B cell (primary cell): Measurements from ENCODE around the gene GFPT2. TPM values are rescaled to one million over a fixed set of nuclear protein-coding genes. Genes with fewer than 3 reads are reported as not detected.

Experiments
- ATAC-seq: fragments of 200-7000 bp; cut with Tn5 transposase; one replicate; pipeline ENCODE4 v1.10.0; 2021; ENCODE audit warnings: low read depth, mild to moderate bottlenecking, moderate number of reproducible peaks, moderate library complexity
- CTCF ChIA-PET: fragments of 350-600 bp; sonication (Branson Sonifier 250); formaldehyde crosslinking; loops from one replicate; lab custom pipeline; 2021; ENCODE audit warnings: antibody characterized with exemption, inconsistent platforms; lab: Charles Lee
- POLR2A ChIA-PET: fragments of 350-600 bp; sonication (Branson Sonifier 250); formaldehyde crosslinking; loops from one replicate; lab custom pipeline; 2021; ENCODE audit warnings: antibody characterized with exemption; lab: Charles Lee
- DNase-seq: peaks from one replicate; pipeline ENCODE4 v3.0.0; 2013
- H2AFZ ChIP-seq: 2 replicates; pipeline ENCODE4 v1.6.1; 2012; ENCODE audit warnings: mild to moderate bottlenecking, low read depth, low read length; ENCODE audit not compliant: insufficient read depth, poor library complexity, severe bottlenecking
- H3K27ac ChIP-seq, 2 donors: 1 replicate in 1 of 2; 2 replicates in 1 of 2; pipeline ENCODE4 v1.5.1; 2012 to 2013; ENCODE audit warnings: low read length in 2 of 2, mild to moderate bottlenecking in 2 of 2, moderate library complexity in 1 of 2
- H3K27me3 ChIP-seq, 4 experiments: fragments of 200-600 bp in 1 of 4; sonication (generic) in 1 of 4; replicated peaks in 1 of 4; 1 replicate in 2 of 4; 2 replicates in 2 of 4; pipeline versions ENCODE4 v1.6.1 to v1.7.0; 2013 to 2016; ENCODE audit warnings: low read length in 3 of 4, mild to moderate bottlenecking in 2 of 4, mixed read lengths in 1 of 4, moderate library complexity in 1 of 4; ENCODE audit not compliant: insufficient read depth in 4 of 4, control insufficient read depth in 3 of 4; ENCODE audit errors: control extremely low read depth in 1 of 4
- H3K36me3 ChIP-seq, 2 experiments: replicated peaks in 1 of 2; 1 replicate in 1 of 2; 2 replicates in 1 of 2; pipeline versions ENCODE4 v1.6.1 to v1.7.1; 2013; ENCODE audit warnings: low read length in 1 of 2; ENCODE audit not compliant: insufficient read depth in 2 of 2, control insufficient read depth in 1 of 2; ENCODE audit errors: control extremely low read depth in 1 of 2, extremely low read depth in 1 of 2
- H3K4me1 ChIP-seq, 2 donors: fragments of 200-600 bp in 1 of 2; sonication (generic) in 1 of 2; 1 replicate in 1 of 2; 2 replicates in 1 of 2; pipeline versions ENCODE4 v1.5.1 to v1.6.1; 2013 to 2017; ENCODE audit warnings: low read length in 2 of 2; ENCODE audit not compliant: control insufficient read depth in 2 of 2, insufficient read depth in 2 of 2
- H3K4me2 ChIP-seq: replicated peaks from 2 replicates; pipeline ENCODE3; 2012; ENCODE audit warnings: mild to moderate bottlenecking, low read depth, low read length; ENCODE audit not compliant: poor library complexity, severe bottlenecking
- H3K4me3 ChIP-seq, 5 experiments: fragments of 200-600 bp in 1 of 5; sonication (generic) in 1 of 5; 1 replicate in 3 of 5; 2 replicates in 2 of 5; pipeline versions ENCODE4 v1.5.1 to v1.7.0; 2011 to 2016; ENCODE audit warnings: low read length in 4 of 5, mild to moderate bottlenecking in 4 of 5, low read depth in 2 of 5, control low read depth in 1 of 5, moderate library complexity in 1 of 5; ENCODE audit not compliant: insufficient read depth in 1 of 5; ENCODE audit errors: control extremely low read depth in 1 of 5, extremely low read depth in 1 of 5
- H3K79me2 ChIP-seq: fragments of 200-600 bp; sonication (generic); one replicate; pipeline ENCODE4 v1.6.0; 2016; ENCODE audit warnings: low read length; ENCODE audit not compliant: control insufficient read depth, insufficient read depth
- H3K9ac ChIP-seq: fragments of 200-600 bp; sonication (generic); 2 replicates; pipeline ENCODE4 v1.6.1; 2017; ENCODE audit warnings: mild to moderate bottlenecking, low read length, moderate library complexity
- H3K9me3 ChIP-seq, 3 donors: one replicate each; pipeline versions ENCODE4 v1.6.1 to v1.7.1; 2013; ENCODE audit warnings: low read length in 2 of 3; ENCODE audit not compliant: control insufficient read depth in 2 of 3, insufficient read depth in 1 of 3; ENCODE audit errors: control extremely low read depth in 1 of 3
- H4K20me1 ChIP-seq: 2 replicates; pipeline ENCODE4 v1.6.0; 2012; ENCODE audit warnings: mild to moderate bottlenecking, low read length; ENCODE audit not compliant: insufficient read depth, control insufficient read depth, poor library complexity, severe bottlenecking
- H3K27ac Mint-ChIP-seq: one replicate; pipeline ENCODE4 v1.8.0; 2021; ENCODE audit warnings: mixed read lengths
- H3K27me3 Mint-ChIP-seq: one replicate; pipeline ENCODE4 v1.8.0; 2021; ENCODE audit warnings: mixed read lengths
- H3K4me1 Mint-ChIP-seq: one replicate; pipeline ENCODE4 v1.8.0; 2021; ENCODE audit warnings: mixed read lengths
- H3K4me3 Mint-ChIP-seq: one replicate; pipeline ENCODE4 v1.8.0; 2021; ENCODE audit warnings: mixed read lengths
- H3K9me3 Mint-ChIP-seq: one replicate; pipeline ENCODE4 v1.8.0; 2022; ENCODE audit warnings: mixed read lengths; ENCODE audit not compliant: insufficient read depth
- EZH2 ChIP-seq: IDR thresholded peaks from 2 replicates; pipeline ENCODE4 v1.6.1; 2012; ENCODE audit warnings: borderline replicate concordance, low read depth, mild to moderate bottlenecking, moderate library complexity, low read length; ENCODE audit not compliant: insufficient read depth, poor library complexity, severe bottlenecking
- WGBS: methylation state at CpG from one replicate; pipeline ENCODE4 v1.1.5; 2013; ENCODE audit warnings: missing lambda C conversion rate; ENCODE audit not compliant: insufficient coverage; 5-methylcytosine and 5-hydroxymethylcytosine counted together
- intact Hi-C: fragments of 100-400 bp; cut with micrococcal nuclease; formaldehyde crosslinking; loops from one replicate; pipeline ENCODE4 v1.10.0; 2022
- polyA plus RNA-seq: library from polyadenylated mRNA; depleted of rRNA; stranded (reverse); fragments of >200 nt; gene quantifications from 2 replicates; pipeline ENCODE4 v1.2.3, GENCODE V29; 2012
- total RNA-seq, 2 donors: library from RNA; stranded (reverse); fragments of 120-200 nt in 1 of 2; gene quantifications; 1 replicate in 1 of 2; 2 replicates in 1 of 2; pipeline versions ENCODE4 v1.2.3 to v1.2.4, GENCODE V29; 2013 to 2022
- TF ChIP-seq, protein P1 (sequence below): fragments of 200-600 bp; IDR thresholded peaks from one replicate; pipeline ENCODE4 v1.8.0; 2022; ENCODE audit warnings: antibody characterized with exemption, mild to moderate bottlenecking

The GFPT2 gene
- total and polyA plus RNA-seq, 2 donors (not counting 1 experiment from before 2014, with no cell fraction given) = 0.03 to 2.8 TPM

GRCh38 chr5:180302256-180302655, 50.9 kb downstream of the GFPT2 start:
- CTCF ChIA-PET = interaction anchor here (1.2 to 1.6 kb wide), 2 partner anchors 9 to 13 kb away, joined by 5 read pairs; no protein-coding TSS in a partner anchor
- WGBS = 93% methylated on average over 7 of the region's 10 CpGs

GRCh38 chr5:180301253-180301652, 51.9 kb downstream of the GFPT2 start:
- peaks cover 16% of the 10 kb centered on the region for H3K27me3 Mint-ChIP-seq
- H3K27ac Mint-ChIP-seq = no peak overlapping the region
- no peaks in the 10 kb centered on the region for H3K4me1 ChIP-seq
- CTCF ChIA-PET = interaction anchor here (1.0 to 1.3 kb wide), 2 partner anchors 14 to 27 kb away, joined by 3 to 5 read pairs; no protein-coding TSS in a partner anchor
- H3K4me1 Mint-ChIP-seq = peaks cover 3% of the 10 kb centered on the region
- no peak overlapping the region for H3K4me3 Mint-ChIP-seq
- WGBS = 83% methylated on average over 3 of the region's 4 CpGs
- ATAC-seq (no peak), DNase-seq (no peak)
- H3K9ac ChIP-seq = no peak overlapping the region
- H3K27ac ChIP-seq = no peak overlapping the region
- no peaks in the 10 kb centered on the region for H3K9me3 Mint-ChIP-seq
- no peak overlapping the region for H3K4me3 ChIP-seq
- TF ChIP-seq EZH2 = no peak
- TF ChIP-seq, protein P1, sequence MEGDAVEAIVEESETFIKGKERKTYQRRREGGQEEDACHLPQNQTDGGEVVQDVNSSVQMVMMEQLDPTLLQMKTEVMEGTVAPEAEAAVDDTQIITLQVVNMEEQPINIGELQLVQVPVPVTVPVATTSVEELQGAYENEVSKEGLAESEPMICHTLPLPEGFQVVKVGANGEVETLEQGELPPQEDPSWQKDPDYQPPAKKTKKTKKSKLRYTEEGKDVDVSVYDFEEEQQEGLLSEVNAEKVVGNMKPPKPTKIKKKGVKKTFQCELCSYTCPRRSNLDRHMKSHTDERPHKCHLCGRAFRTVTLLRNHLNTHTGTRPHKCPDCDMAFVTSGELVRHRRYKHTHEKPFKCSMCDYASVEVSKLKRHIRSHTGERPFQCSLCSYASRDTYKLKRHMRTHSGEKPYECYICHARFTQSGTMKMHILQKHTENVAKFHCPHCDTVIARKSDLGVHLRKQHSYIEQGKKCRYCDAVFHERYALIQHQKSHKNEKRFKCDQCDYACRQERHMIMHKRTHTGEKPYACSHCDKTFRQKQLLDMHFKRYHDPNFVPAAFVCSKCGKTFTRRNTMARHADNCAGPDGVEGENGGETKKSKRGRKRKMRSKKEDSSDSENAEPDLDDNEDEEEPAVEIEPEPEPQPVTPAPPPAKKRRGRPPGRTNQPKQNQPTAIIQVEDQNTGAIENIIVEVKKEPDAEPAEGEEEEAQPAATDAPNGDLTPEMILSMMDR = no peak
- H3K4me2 ChIP-seq = no peak overlapping the region
- no peaks in the 10 kb centered on the region for H3K27me3 ChIP-seq
- H3K36me3 ChIP-seq = no peaks in the 10 kb centered on the region
- no peak overlapping the region for H2AFZ ChIP-seq
- intact Hi-C loops = no loop called here
- no peaks in the 10 kb centered on the region for H3K9me3 ChIP-seq
- POLR2A ChIA-PET = no interaction called here
- H4K20me1 ChIP-seq = no peaks in the 10 kb centered on the region
- no peaks in the 10 kb centered on the region for H3K79me2 ChIP-seq

More at GRCh38 chr5:180302256-180302655, 50.9 kb downstream of the GFPT2 start:
- Histone ChIP-seq H3K27ac (no peak overlapping the region), H4K20me1 (no peaks in the 10 kb centered on the region), H3K9me3 (no peaks in the 10 kb centered on the region), H3K9ac (no peak overlapping the region), H3K36me3 (no peaks in the 10 kb centered on the region), H3K27me3 (no peaks in the 10 kb centered on the region), H2AFZ (no peak overlapping the region), H3K4me1 (no peaks in the 10 kb centered on the region), H3K4me2 (no peak overlapping the region), H3K4me3 (no peak overlapping the region), H3K79me2 (no peaks in the 10 kb centered on the region)
- POLR2A ChIA-PET = no interaction called here
- no peaks in the 10 kb centered on the region for H3K4me1 Mint-ChIP-seq
- no peaks in the 10 kb centered on the region for H3K9me3 Mint-ChIP-seq
- TF ChIP-seq, protein P1 = no peak
- no peak for TF ChIP-seq EZH2
- no peak overlapping the region for H3K27ac Mint-ChIP-seq
- intact Hi-C loops = no loop called here
- H3K4me3 Mint-ChIP-seq = no peak overlapping the region
- ATAC-seq (no peak), DNase-seq (no peak)
- peaks cover 16% of the 10 kb centered on the region for H3K27me3 Mint-ChIP-seq
